ENCODE results near the gene DYNC1H1.

DNA sequence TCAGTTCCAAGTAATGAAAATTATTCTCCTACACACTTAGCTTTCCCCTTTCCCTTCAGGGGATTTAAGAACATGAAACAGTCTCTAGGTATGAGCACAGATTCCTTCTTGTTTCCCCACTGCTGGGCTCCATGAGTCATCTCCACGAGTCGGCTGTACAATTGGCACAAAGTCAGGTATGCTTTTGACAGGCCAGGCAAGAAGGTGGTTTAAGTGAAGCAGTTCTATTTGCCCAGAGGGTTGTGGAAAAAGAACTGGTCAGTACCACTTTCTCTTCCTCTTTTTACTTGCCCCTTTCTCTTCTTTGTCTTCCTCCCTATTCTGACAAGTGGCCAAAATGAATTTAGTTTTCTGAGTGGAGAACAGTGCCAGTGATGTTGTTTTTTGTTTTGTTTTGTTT, 16.3 kb downstream of the DYNC1H1 start:
- no peak for TF ChIP-seq CTCF (conservative IDR thresholded peaks at IDR 0.05; ENCODE audit: low read depth, low read length)
- TF ChIP-seq EZH2 (IDR thresholded peaks at IDR 0.05; ENCODE audit: borderline replicate concordance, low read depth, low read length, poor library complexity, severe bottlenecking), result no peak
